GM18520 (cell line): ENCODE results near the gene OBI1.

Source experiments
- ATAC-seq: cut with Tn5 transposase; IDR thresholded peaks from one replicate; pipeline ENCODE4 v1.9.1; 2021; ENCODE audit not compliant: unreplicated experiment

Gene OBI1

GRCh38 chr13:78604782-78605611, 54.0 kb downstream of the OBI1 start:
- no peak for ATAC-seq

GRCh38 chr13:78603240-78603957, 55.6 kb downstream of the OBI1 start, which contains the start of gene POU4F1:
TSS of gene POU4F1 (minus strand) at chr13:78603552. CDS start at chr13:78603326, 226 bp downstream.
- ATAC-seq, result peak; percentile 83

- ATAC-seq, result peak; percentile 6
These were observed 56.3 kb downstream of the OBI1 start for GRCh38 chr13:78602561-78603239.

GRCh38 chr13:78601874-78602560, 56.9 kb downstream of the OBI1 start:
- ATAC-seq, result no peak

GRCh38 chr13:78601124-78601873, 57.7 kb downstream of the OBI1 start:
- no peak for ATAC-seq

GRCh38 chr13:78600280-78600883, 58.6 kb downstream of the OBI1 start:
- no peak for ATAC-seq

- no peak for ATAC-seq
These were observed 59.2 kb downstream of the OBI1 start for GRCh38 chr13:78599645-78600279.

- ATAC-seq, result no peak
These were observed 59.9 kb downstream of the OBI1 start for GRCh38 chr13:78598966-78599644.

GRCh38 chr13:78598116-78598781, 60.7 kb downstream of the OBI1 start:
- no peak for ATAC-seq

- no peak for ATAC-seq
These were observed 61.4 kb downstream of the OBI1 start for GRCh38 chr13:78597602-78597932.

GRCh38 chr13:78596736-78597601, 62.0 kb downstream of the OBI1 start:
- ATAC-seq, result no peak

- ATAC-seq, result no peak
These were observed 62.6 kb downstream of the OBI1 start for GRCh38 chr13:78596399-78596735.

- ATAC-seq, result no peak
These were observed 63.2 kb downstream of the OBI1 start for GRCh38 chr13:78595495-78596398.

- ATAC-seq, result no peak
These were observed 64.4 kb downstream of the OBI1 start for GRCh38 chr13:78594456-78594975.

- no peak for ATAC-seq
These were observed 65.1 kb downstream of the OBI1 start for GRCh38 chr13:78593652-78594455.

- ATAC-seq, result no peak
These were observed 65.8 kb downstream of the OBI1 start for GRCh38 chr13:78593129-78593528.
